ENCODE measurements around the gene HRCT1.

DNA sequence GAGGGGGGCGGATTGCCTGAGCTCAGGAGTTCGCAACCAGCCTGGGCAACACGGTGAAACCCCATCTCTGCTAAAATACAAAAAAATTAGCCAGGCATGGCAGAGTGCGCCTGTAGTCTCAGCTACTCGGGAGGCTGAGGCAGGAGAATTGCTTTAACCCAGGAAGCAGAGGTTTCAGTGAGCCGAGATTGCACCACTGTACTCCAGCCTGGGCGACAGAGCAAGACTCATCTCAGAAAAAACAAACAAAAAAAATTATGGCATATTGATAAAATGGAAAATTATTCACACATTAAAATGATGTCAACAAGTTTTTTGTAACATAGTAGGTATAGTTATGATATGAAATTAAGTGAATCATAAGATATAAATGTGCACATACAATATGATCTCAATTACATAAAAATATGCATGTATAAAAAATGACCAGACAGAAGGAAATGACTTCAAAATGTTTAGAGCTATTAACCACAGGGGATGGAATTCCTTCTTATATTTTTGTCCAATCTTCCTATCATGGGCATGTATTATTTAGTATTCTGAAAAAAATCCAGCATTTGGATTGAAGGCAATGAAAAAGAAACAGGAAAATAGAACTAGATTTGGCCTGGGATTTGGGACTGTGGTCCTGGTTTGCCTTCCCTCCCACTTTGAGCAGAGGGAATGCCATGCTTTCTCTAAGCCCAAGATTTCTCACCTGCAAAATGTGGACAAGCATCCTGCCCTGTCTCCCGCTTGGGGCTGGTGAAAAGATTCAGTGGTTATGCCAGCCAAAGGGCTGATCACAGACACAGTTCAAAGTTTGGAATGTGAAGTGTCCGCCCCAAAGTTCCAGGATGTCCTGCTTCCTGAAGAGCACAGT, 22.8 kb downstream of the HRCT1 start:
- TF ChIP-seq TAF1 (IDR thresholded peaks at IDR 0.05; ENCODE audit: borderline replicate concordance, insufficient read depth, low read length) (no peak), POLR2AphosphoS5 (IDR thresholded peaks at IDR 0.05; ENCODE audit: low read depth, low read length) (no peak), SIN3A (IDR thresholded peaks at IDR 0.05; ENCODE audit: borderline replicate concordance, insufficient read depth, low read length) (no peak)
- TF ChIP-seq, protein P1, sequence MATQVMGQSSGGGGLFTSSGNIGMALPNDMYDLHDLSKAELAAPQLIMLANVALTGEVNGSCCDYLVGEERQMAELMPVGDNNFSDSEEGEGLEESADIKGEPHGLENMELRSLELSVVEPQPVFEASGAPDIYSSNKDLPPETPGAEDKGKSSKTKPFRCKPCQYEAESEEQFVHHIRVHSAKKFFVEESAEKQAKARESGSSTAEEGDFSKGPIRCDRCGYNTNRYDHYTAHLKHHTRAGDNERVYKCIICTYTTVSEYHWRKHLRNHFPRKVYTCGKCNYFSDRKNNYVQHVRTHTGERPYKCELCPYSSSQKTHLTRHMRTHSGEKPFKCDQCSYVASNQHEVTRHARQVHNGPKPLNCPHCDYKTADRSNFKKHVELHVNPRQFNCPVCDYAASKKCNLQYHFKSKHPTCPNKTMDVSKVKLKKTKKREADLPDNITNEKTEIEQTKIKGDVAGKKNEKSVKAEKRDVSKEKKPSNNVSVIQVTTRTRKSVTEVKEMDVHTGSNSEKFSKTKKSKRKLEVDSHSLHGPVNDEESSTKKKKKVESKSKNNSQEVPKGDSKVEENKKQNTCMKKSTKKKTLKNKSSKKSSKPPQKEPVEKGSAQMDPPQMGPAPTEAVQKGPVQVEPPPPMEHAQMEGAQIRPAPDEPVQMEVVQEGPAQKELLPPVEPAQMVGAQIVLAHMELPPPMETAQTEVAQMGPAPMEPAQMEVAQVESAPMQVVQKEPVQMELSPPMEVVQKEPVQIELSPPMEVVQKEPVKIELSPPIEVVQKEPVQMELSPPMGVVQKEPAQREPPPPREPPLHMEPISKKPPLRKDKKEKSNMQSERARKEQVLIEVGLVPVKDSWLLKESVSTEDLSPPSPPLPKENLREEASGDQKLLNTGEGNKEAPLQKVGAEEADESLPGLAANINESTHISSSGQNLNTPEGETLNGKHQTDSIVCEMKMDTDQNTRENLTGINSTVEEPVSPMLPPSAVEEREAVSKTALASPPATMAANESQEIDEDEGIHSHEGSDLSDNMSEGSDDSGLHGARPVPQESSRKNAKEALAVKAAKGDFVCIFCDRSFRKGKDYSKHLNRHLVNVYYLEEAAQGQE (IDR thresholded peaks at IDR 0.05; ENCODE audit: insufficient read depth in 1 of 2, low read depth in 2 of 2, low read length in 2 of 2) = no peak
